Caco-2 (cell line): ENCODE results near the gene YAP1. TPM values are rescaled to one million over a fixed set of nuclear protein-coding genes. Genes with fewer than 3 reads are reported as not detected.
A peak's percentile ranks its signal among the peaks of the same experiment; 100 is the strongest.

ENCODE experiments used
- BruUV-seq: library from RNA; stranded (reverse); fragments of 400-500 nt; replicated peaks from 2 replicates; lab custom pipeline; 2021; lab: Mats Ljungman, UMichigan
- CTCF ChIA-PET: fragments of 300-600 bp; sonication (Branson Sonifier 250); formaldehyde crosslinking; loops from one replicate; lab custom pipeline; 2022; ENCODE audit warnings: antibody characterized with exemption; lab: Charles Lee
- POLR2A ChIA-PET: fragments of 300-600 bp; sonication (Branson Sonifier 250); formaldehyde crosslinking; loops from one replicate; lab custom pipeline; 2022; ENCODE audit warnings: antibody characterized with exemption; lab: Charles Lee
- DNase-seq, 2 experiments: peaks; one replicate each; pipeline versions ENCODE4 v3.0.0 to v3.0.0-alpha.2; 2020 to 2022
- H3K27me3 ChIP-seq: replicated peaks from 2 replicates; pipeline ENCODE4 v1.6.0; 2011; ENCODE audit warnings: low read length; ENCODE audit not compliant: control insufficient read depth, insufficient read depth
- H3K36me3 ChIP-seq: 2 replicates; pipeline ENCODE4 v1.5.1; 2011; ENCODE audit warnings: low read length; ENCODE audit not compliant: control insufficient read depth, insufficient read depth
- H3K4me1 ChIP-seq: fragments of 250-450 bp; sonication (Bioruptor Pico); 2 replicates; pipeline ENCODE4 v1.5.1; 2020; ENCODE audit warnings: mild to moderate bottlenecking
- H3K4me3 ChIP-seq: 2 replicates; pipeline ENCODE4 v1.5.1; 2011; ENCODE audit warnings: low read depth, mild to moderate bottlenecking, control low read depth, low read length
- H3K9me3 ChIP-seq: fragments of 250-450 bp; sonication (Bioruptor Pico); 2 replicates; pipeline ENCODE4 v1.5.1; 2020; ENCODE audit warnings: mild to moderate bottlenecking, moderate library complexity
- H3K27ac Mint-ChIP-seq: one replicate; pipeline ENCODE4 v1.8.0; 2022; ENCODE audit warnings: mixed read lengths; ENCODE audit not compliant: unreplicated experiment
- H3K27me3 Mint-ChIP-seq: one replicate; pipeline ENCODE4 v1.8.0; 2022; ENCODE audit warnings: mixed read lengths; ENCODE audit not compliant: insufficient read depth, unreplicated experiment
- H3K36me3 Mint-ChIP-seq: one replicate; pipeline ENCODE4 v1.8.0; 2022; ENCODE audit warnings: mild to moderate bottlenecking, mixed read lengths; ENCODE audit not compliant: insufficient read depth, unreplicated experiment
- H3K4me1 Mint-ChIP-seq: one replicate; pipeline ENCODE4 v1.8.0; 2022; ENCODE audit warnings: low read depth, mixed read lengths; ENCODE audit not compliant: unreplicated experiment
- H3K4me3 Mint-ChIP-seq: one replicate; pipeline ENCODE4 v1.8.0; 2022; ENCODE audit warnings: mild to moderate bottlenecking, moderate library complexity, mixed read lengths; ENCODE audit not compliant: unreplicated experiment
- H3K9me3 Mint-ChIP-seq: one replicate; pipeline ENCODE4 v1.8.0; 2022; ENCODE audit warnings: mixed read lengths; ENCODE audit not compliant: unreplicated experiment
- CTCF ChIP-seq, 2 experiments: fragments of 200-600 bp in 1 of 2; IDR thresholded peaks; 1 replicate in 1 of 2; 2 replicates in 1 of 2; pipeline versions ENCODE4 v1.5.1 to v1.8.0; 2011 to 2022; ENCODE audit warnings: antibody characterized with exemption in 1 of 2, control low read depth in 1 of 2, inconsistent platforms in 1 of 2, low read depth in 1 of 2, low read length in 1 of 2, mild to moderate bottlenecking in 1 of 2, moderate library complexity in 1 of 2; ENCODE audit not compliant: insufficient read depth in 1 of 2, severe bottlenecking in 1 of 2, unreplicated experiment in 1 of 2
- intact Hi-C: fragments of 100-400 bp; cut with micrococcal nuclease; formaldehyde crosslinking; loops from one replicate; pipeline ENCODE4 v1.10.0; 2022; ENCODE audit not compliant: unreplicated experiment
- total RNA-seq: library from RNA; stranded (reverse); gene quantifications from 2 replicates; pipeline ENCODE4 v1.2.3, GENCODE V29; 2022

The YAP1 gene
- total RNA-seq, 1 experiment from 2014 or later, result 207 TPM

GRCh38 chr11:102241026-102241425 is 130.8 kb downstream of the YAP1 start:
- no peaks in the 10 kb centered on the region for H3K27me3 Mint-ChIP-seq
- no peak for DNase-seq
- no TSS peak for BruUV-seq
- intact Hi-C loops, result no loop called here
- ChIA-PET POLR2A (no interaction called here), CTCF (no interaction called here)
- Histone ChIP-seq H3K4me1 (0 out of 2 replicates have a peak, but pooled peaks cover 10% of the 10 kb centered on the region), H3K27me3 (no peaks in the 10 kb centered on the region), H3K9me3 (no peaks in the 10 kb centered on the region), H3K4me3 (no peak overlapping the region), H3K36me3 (no peaks in the 10 kb centered on the region)
- peak overlapping the region; percentile 1 for H3K27ac Mint-ChIP-seq
- TF ChIP-seq CTCF (IDR thresholded peaks at IDR 0.05; ENCODE audit: insufficient read depth in 1 of 2, low read depth in 1 of 2, low read length in 1 of 2, severe bottlenecking in 1 of 2, unreplicated experiment in 1 of 2), result no peak
- H3K4me1 Mint-ChIP-seq, result peaks cover 17% of the 10 kb centered on the region
- no peaks in the 10 kb centered on the region for H3K9me3 Mint-ChIP-seq
- peaks cover 47% of the 10 kb centered on the region for H3K36me3 Mint-ChIP-seq
- no peak overlapping the region for H3K4me3 Mint-ChIP-seq

GRCh38 chr11:102243399-102243884 is 133.2 kb downstream of the YAP1 start:
- H3K27me3 ChIP-seq, result no peaks in the 10 kb centered on the region
- no peaks in the 10 kb centered on the region for H3K27me3 Mint-ChIP-seq
- H3K27ac Mint-ChIP-seq, result no peak overlapping the region
- no peak for DNase-seq
- ChIA-PET CTCF (no interaction called here), POLR2A (no interaction called here)
- H3K9me3 Mint-ChIP-seq, result no peaks in the 10 kb centered on the region
- no peak for TF ChIP-seq CTCF (IDR thresholded peaks at IDR 0.05; ENCODE audit: insufficient read depth in 1 of 2, low read depth in 1 of 2, low read length in 1 of 2, severe bottlenecking in 1 of 2, unreplicated experiment in 1 of 2)
- no peak overlapping the region for H3K4me3 Mint-ChIP-seq
- intact Hi-C loops, result no loop called here
- peaks cover 26% of the 10 kb centered on the region for H3K36me3 Mint-ChIP-seq
- no peaks in the 10 kb centered on the region for H3K9me3 ChIP-seq
- H3K4me1 Mint-ChIP-seq, result peaks cover 2% of the 10 kb centered on the region
- no peaks in the 10 kb centered on the region for H3K4me1 ChIP-seq
- no TSS peak for BruUV-seq
- no peaks in the 10 kb centered on the region for H3K36me3 ChIP-seq
- no peak overlapping the region for H3K4me3 ChIP-seq

GRCh38 chr11:102244681-102245409 is 134.6 kb downstream of the YAP1 start:
- Mint-ChIP-seq H3K36me3 (peaks cover 16% of the 10 kb centered on the region), H3K27ac (no peak overlapping the region), H3K4me1 (no peaks in the 10 kb centered on the region), H3K4me3 (no peak overlapping the region), H3K27me3 (no peaks in the 10 kb centered on the region), H3K9me3 (no peaks in the 10 kb centered on the region)
- H3K36me3 ChIP-seq, result no peaks in the 10 kb centered on the region
- ChIA-PET POLR2A (interaction anchor here (0.6 kb wide), 1 partner anchor 106 kb away, joined by 3 read pairs; no protein-coding TSS in a partner anchor), CTCF (interaction anchor here (0.8 to 1.0 kb wide), 2 partner anchors 24 kb away, joined by 3 to 15 read pairs; no protein-coding TSS in a partner anchor)
- no peaks in the 10 kb centered on the region for H3K27me3 ChIP-seq
- intact Hi-C loops, result no loop called here
- H3K4me3 ChIP-seq, result no peak overlapping the region
- DNase-seq, result no peak
- H3K4me1 ChIP-seq, result no peaks in the 10 kb centered on the region
- no TSS peak for BruUV-seq
- TF ChIP-seq CTCF (IDR thresholded peaks at IDR 0.05; ENCODE audit: insufficient read depth in 1 of 2, low read depth in 1 of 2, low read length in 1 of 2, severe bottlenecking in 1 of 2, unreplicated experiment in 1 of 2), result no peak
- no peaks in the 10 kb centered on the region for H3K9me3 ChIP-seq
